ENCODE results near the gene PITX2. TPM values are rescaled to one million over a fixed set of nuclear protein-coding genes. Genes with fewer than 3 reads are reported as not detected.

PITX2 gene
- total RNA-seq, 2 experiments from 2014 or later, result not detected

DNA sequence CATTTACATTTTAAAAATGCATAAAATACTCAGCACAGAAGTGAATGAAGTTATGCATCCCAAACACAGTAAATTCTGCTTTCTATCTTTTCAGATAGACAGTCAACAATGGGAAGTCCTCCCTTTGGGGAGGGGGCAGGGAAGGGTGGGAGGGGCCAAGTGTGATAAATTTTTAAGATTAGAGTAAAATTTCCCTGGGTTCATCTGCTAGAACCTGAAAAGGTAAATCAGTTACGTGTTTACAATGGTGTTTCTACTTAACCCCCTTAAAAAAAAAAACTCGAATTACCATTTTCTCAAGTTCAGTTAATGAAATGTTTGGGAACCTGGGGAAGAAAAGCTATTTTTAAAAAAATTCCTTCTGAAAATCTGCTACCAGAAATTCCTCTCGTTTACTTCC, 9.1 kb downstream of the PITX2 start:
- Mint-ChIP-seq H3K9me3 (peaks cover 3% of the 10 kb centered on the region), H3K36me3 (ENCODE audit: low read depth) (no peaks in the 10 kb centered on the region), H3K27ac (no peak overlapping the region), H3K4me1 (ENCODE audit: low read depth) (peaks cover 8% of the 10 kb centered on the region), H3K4me3 (no peak overlapping the region), H3K27me3 (peaks cover 96% of the 10 kb centered on the region)
- ChIA-PET CTCF (no interaction called here), POLR2A (no interaction called here)
- intact Hi-C loops (cut with DNase I, micrococcal nuclease), result no loop called here
- Histone ChIP-seq H3K36me3 (ENCODE audit: insufficient read depth, low read length) (no peaks in the 10 kb centered on the region), H3K27me3 (ENCODE audit: control insufficient read depth in 1 of 2, insufficient read depth in 2 of 2, low read length in 2 of 2) (peaks cover 80 to 92% of the 10 kb centered on the region in 2 experiments), H3K4me1 (ENCODE audit: insufficient read depth, low read length) (peaks cover 23% of the 10 kb centered on the region), H3K4me3 (ENCODE audit: low read length) (no peak overlapping the region), H3K27ac (ENCODE audit: low read depth in 1 of 2, low read length in 2 of 2) (no peak overlapping the region), H3K9me3 (ENCODE audit: control insufficient read depth in 1 of 2, insufficient read depth in 1 of 2, low read length in 2 of 2) (peaks cover 20 to 54% of the 10 kb centered on the region in 2 experiments)
- no peak for TF ChIP-seq CTCF (IDR thresholded peaks at IDR 0.05)
- no peak for ATAC-seq (ENCODE audit: poor library complexity)
- DNase-seq, result no peak

GRCh38 chr4:110612631-110613269, 10.1 kb downstream of the PITX2 start:
- ChIA-PET CTCF (no interaction called here), POLR2A (no interaction called here)
- peaks cover 19% of the 10 kb centered on the region for H3K4me1 ChIP-seq (ENCODE audit: insufficient read depth, low read length)
- ATAC-seq (ENCODE audit: poor library complexity), result no peak
- Mint-ChIP-seq H3K4me1 (ENCODE audit: low read depth) (peaks cover 1% of the 10 kb centered on the region), H3K4me3 (no peak overlapping the region), H3K36me3 (ENCODE audit: low read depth) (no peaks in the 10 kb centered on the region), H3K27ac (no peak overlapping the region), H3K27me3 (peaks cover 96% of the 10 kb centered on the region), H3K9me3 (peaks cover under 1% of the 10 kb centered on the region)
- no peak overlapping the region for H3K27ac ChIP-seq (ENCODE audit: low read depth in 1 of 2, low read length in 2 of 2)
- H3K27me3 ChIP-seq (ENCODE audit: control insufficient read depth in 1 of 2, insufficient read depth in 2 of 2, low read length in 2 of 2), result peaks cover 75 to 92% of the 10 kb centered on the region in 2 experiments
- H3K9me3 ChIP-seq (ENCODE audit: control insufficient read depth in 1 of 2, insufficient read depth in 1 of 2, low read length in 2 of 2), result peaks cover 18 to 44% of the 10 kb centered on the region in 2 experiments
- H3K4me3 ChIP-seq (ENCODE audit: low read length), result no peak overlapping the region
- H3K36me3 ChIP-seq (ENCODE audit: insufficient read depth, low read length), result no peaks in the 10 kb centered on the region
- no peak for TF ChIP-seq CTCF (IDR thresholded peaks at IDR 0.05)
- intact Hi-C loops (cut with DNase I, micrococcal nuclease), result no loop called here
- no peak for DNase-seq

DNA sequence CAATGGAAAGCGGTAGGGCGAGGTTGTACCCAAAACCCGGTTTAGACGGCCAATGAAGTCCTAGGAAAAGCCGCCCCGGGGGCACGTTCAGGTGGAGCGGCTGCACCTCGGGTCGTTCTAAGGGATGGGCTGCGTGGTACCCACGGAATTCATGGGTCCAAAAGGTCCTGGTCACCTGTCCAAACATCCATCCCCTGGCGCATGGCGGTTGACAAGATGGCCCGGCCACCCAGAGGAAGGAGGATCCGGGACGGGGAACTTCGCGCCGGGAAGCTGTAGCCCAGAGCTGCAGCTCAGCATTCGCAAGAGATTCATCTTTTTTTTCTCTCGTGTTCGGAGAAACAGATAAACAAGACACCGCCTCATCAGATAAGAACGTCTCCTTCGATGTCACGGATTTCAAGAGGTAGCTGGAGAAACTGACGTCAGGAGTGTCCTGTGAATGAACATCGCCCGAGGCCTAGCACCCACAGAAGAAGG, 10.9 kb downstream of the PITX2 start:
- no peak overlapping the region for H3K27ac Mint-ChIP-seq
- ATAC-seq (ENCODE audit: poor library complexity) (no peak), DNase-seq (no peak)
- H3K9me3 ChIP-seq (ENCODE audit: control insufficient read depth in 1 of 2, insufficient read depth in 1 of 2, low read length in 2 of 2), result peaks cover 18 to 44% of the 10 kb centered on the region in 2 experiments
- no peak overlapping the region for H3K4me3 Mint-ChIP-seq
- peaks cover 19% of the 10 kb centered on the region for H3K4me1 ChIP-seq (ENCODE audit: insufficient read depth, low read length)
- H3K36me3 Mint-ChIP-seq (ENCODE audit: low read depth), result no peaks in the 10 kb centered on the region
- ChIA-PET POLR2A (no interaction called here), CTCF (no interaction called here)
- H3K27ac ChIP-seq (ENCODE audit: low read depth in 1 of 2, low read length in 2 of 2), result no peak overlapping the region
- H3K27me3 Mint-ChIP-seq, result peaks cover 91% of the 10 kb centered on the region
- no peaks in the 10 kb centered on the region for H3K4me1 Mint-ChIP-seq (ENCODE audit: low read depth)
- no peaks in the 10 kb centered on the region for H3K9me3 Mint-ChIP-seq
- intact Hi-C loops (cut with DNase I, micrococcal nuclease), result no loop called here
- TF ChIP-seq CTCF (IDR thresholded peaks at IDR 0.05), result no peak
- H3K4me3 ChIP-seq (ENCODE audit: low read length), result no peak overlapping the region
- H3K27me3 ChIP-seq (ENCODE audit: control insufficient read depth in 1 of 2, insufficient read depth in 2 of 2, low read length in 2 of 2), result peaks cover 73 to 87% of the 10 kb centered on the region in 2 experiments
- no peaks in the 10 kb centered on the region for H3K36me3 ChIP-seq (ENCODE audit: insufficient read depth, low read length)
